Neural crest cell (in vitro differentiated cells): ENCODE data around the gene STK33. TPM values are rescaled to one million over a fixed set of nuclear protein-coding genes. Genes with fewer than 3 reads are reported as not detected.

Experiments used
- DNase-seq: peaks from one replicate; pipeline ENCODE4 v3.0.0; 2021; ENCODE audit warnings: low read depth, mixed read lengths, low spot score
- H3K27ac Mint-ChIP-seq: one replicate; pipeline ENCODE4 v1.8.0; 2021; ENCODE audit warnings: mild to moderate bottlenecking, mixed read lengths; ENCODE audit not compliant: unreplicated experiment
- H3K27me3 Mint-ChIP-seq: 2 replicates; pipeline ENCODE4 v1.8.0; 2021; ENCODE audit warnings: low read depth, mild to moderate bottlenecking, mixed read lengths
- H3K36me3 Mint-ChIP-seq: 2 replicates; pipeline ENCODE4 v1.8.0; 2021; ENCODE audit warnings: low read depth, mild to moderate bottlenecking, mixed read lengths
- H3K4me1 Mint-ChIP-seq: 2 replicates; pipeline ENCODE4 v1.8.0; 2021; ENCODE audit warnings: mixed read lengths
- H3K4me3 Mint-ChIP-seq: one replicate; pipeline ENCODE4 v1.8.0; 2021; ENCODE audit warnings: mild to moderate bottlenecking, mixed read lengths
- H3K9me3 Mint-ChIP-seq: 2 replicates; pipeline ENCODE4 v1.8.0; 2021; ENCODE audit warnings: mixed read lengths
- total RNA-seq: library from RNA; stranded (reverse); gene quantifications from 2 replicates; pipeline ENCODE4 v1.2.1, GENCODE V29; 2021
- TF ChIP-seq, protein P1 (sequence below): fragments of 200-600 bp; sonication (generic); conservative IDR thresholded peaks from 2 replicates; pipeline ENCODE4 v1.5.0; 2021; ENCODE audit warnings: antibody characterized with exemption, mild to moderate bottlenecking

STK33 gene
- total RNA-seq, 1 donor from 2014 or later = 17.3 TPM

DNA sequence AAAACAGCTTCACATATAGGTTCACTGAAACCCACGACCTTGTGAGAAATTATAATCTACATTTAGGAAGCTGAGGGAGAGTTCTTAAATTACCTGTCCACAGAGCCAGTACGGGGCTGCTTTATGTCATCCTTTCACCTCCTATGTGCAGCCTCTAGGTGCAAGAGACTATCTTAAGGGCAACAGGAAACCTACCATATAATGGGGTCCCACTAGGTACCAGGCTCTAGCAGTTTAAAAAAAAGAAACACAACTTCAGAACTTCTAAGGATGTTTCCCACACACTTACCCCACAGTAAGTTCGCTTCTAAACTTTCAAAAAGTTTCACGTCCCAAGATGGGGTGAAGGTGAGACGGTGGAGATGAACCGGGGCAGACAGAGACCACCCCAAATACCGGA, 573 bp downstream of the STK33 start:
- H3K36me3 Mint-ChIP-seq = peaks cover 4% of the 10 kb centered on the region
- TF ChIP-seq, protein P1, sequence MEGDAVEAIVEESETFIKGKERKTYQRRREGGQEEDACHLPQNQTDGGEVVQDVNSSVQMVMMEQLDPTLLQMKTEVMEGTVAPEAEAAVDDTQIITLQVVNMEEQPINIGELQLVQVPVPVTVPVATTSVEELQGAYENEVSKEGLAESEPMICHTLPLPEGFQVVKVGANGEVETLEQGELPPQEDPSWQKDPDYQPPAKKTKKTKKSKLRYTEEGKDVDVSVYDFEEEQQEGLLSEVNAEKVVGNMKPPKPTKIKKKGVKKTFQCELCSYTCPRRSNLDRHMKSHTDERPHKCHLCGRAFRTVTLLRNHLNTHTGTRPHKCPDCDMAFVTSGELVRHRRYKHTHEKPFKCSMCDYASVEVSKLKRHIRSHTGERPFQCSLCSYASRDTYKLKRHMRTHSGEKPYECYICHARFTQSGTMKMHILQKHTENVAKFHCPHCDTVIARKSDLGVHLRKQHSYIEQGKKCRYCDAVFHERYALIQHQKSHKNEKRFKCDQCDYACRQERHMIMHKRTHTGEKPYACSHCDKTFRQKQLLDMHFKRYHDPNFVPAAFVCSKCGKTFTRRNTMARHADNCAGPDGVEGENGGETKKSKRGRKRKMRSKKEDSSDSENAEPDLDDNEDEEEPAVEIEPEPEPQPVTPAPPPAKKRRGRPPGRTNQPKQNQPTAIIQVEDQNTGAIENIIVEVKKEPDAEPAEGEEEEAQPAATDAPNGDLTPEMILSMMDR = no peak
- no peaks in the 10 kb centered on the region for H3K9me3 Mint-ChIP-seq

DNA sequence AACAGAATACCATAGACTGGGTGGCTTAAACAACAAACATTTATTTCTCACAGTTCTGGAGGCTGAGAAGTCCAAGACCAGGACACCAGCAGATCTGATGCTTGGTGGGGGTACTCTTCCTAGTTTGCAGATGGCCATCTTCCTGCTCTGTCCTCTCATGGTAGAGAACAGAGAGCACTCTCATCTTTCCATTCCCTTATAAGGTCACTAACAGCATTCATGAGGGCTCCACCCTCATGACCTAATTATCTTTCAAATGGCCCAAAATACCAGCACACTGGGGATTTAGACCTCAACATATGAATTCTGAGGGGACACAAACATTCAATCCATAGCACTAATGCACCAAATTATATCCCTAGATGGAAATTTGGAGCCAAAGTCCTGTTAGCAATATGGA, 6.1 kb downstream of the STK33 start:
- no peak for DNase-seq
- no peaks in the 10 kb centered on the region for H3K27me3 Mint-ChIP-seq
- H3K27ac Mint-ChIP-seq = no peak overlapping the region
- peaks cover 4% of the 10 kb centered on the region for H3K36me3 Mint-ChIP-seq
- TF ChIP-seq, protein P1 = no peak
- H3K4me1 Mint-ChIP-seq = peaks cover 10% of the 10 kb centered on the region
- peaks cover 3% of the 10 kb centered on the region for H3K9me3 Mint-ChIP-seq
- H3K4me3 Mint-ChIP-seq = no peak overlapping the region

More for the DNA sequence above, 573 bp downstream of the STK33 start:
- no peak for DNase-seq
- peaks cover 17% of the 10 kb centered on the region for H3K4me1 Mint-ChIP-seq
- H3K27ac Mint-ChIP-seq = no peak overlapping the region
- peak overlapping the region; percentile 89 for H3K4me3 Mint-ChIP-seq
- H3K27me3 Mint-ChIP-seq = peaks cover 15% of the 10 kb centered on the region

DNA sequence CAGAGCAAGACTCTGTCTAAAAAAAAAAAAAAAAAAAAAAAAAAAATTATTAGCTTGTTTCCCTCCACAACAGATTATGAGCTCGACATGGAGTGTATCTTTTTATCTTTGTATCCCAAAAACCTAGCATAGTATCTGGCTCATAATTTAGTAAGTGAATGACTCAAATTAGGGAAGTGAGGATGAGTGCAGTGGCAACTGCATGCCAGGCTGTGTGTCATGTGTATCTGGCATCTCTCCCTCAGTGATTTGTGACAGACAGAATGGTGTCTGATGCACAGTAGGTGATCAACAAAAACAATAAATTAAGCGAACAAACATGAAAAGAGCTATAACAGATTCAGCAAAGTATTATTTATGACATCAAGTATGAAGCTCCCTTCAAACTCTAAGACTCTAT, 7.2 kb downstream of the STK33 start:
- DNase-seq = no peak
- Mint-ChIP-seq H3K27ac (no peak overlapping the region), H3K4me1 (peaks cover 7% of the 10 kb centered on the region), H3K27me3 (no peaks in the 10 kb centered on the region), H3K36me3 (peaks cover 4% of the 10 kb centered on the region), H3K9me3 (peaks cover 3% of the 10 kb centered on the region), H3K4me3 (no peak overlapping the region)
- TF ChIP-seq, protein P1 = no peak

DNA sequence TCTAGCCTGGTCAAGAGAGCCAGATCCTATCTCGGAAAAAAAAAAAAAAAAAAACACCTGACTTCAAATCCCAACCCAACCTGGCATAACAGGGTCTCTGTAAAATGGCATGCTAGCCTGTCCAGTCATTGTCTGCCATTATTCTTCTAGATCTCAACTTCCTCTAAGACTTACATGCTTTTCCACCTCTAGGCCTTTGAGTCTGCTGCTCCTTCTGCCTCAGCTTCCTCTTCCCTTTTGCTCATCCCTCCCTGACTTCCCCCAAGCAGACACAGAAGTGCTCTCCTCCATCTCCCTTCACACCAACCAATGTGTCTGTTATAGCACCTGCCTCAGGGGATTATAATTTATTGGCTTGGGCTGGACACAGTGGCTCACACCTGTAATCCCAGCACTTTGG, 7.8 kb downstream of the STK33 start:
- TF ChIP-seq, protein P1 = no peak
- Mint-ChIP-seq H3K36me3 (peaks cover 4% of the 10 kb centered on the region), H3K4me1 (peaks cover 7% of the 10 kb centered on the region), H3K9me3 (peaks cover 3% of the 10 kb centered on the region), H3K27ac (no peak overlapping the region), H3K4me3 (no peak overlapping the region), H3K27me3 (no peaks in the 10 kb centered on the region)
- no peak for DNase-seq

DNA sequence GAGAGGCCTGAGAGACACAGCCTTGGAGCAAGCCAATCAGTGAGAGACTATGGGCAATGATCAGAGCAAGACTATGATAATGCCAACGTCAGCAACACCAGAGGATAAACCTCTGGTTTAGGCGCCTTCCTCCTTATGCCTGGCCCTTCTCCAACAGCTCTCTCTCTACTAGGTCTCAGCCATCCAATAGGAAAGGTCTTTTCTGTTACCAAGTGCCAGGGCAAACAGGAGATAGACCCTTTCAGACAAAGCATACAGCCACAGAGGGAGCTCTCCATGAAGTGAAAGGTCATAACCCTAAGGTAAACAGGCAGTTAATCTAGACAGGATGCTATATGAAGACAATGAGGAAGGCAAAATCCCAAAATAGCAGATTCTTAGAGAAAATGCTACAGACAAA, 9.5 kb downstream of the STK33 start:
- peaks cover 11% of the 10 kb centered on the region for H3K36me3 Mint-ChIP-seq
- peaks cover 7% of the 10 kb centered on the region for H3K4me1 Mint-ChIP-seq
- TF ChIP-seq, protein P1 = no peak
- H3K27me3 Mint-ChIP-seq = no peaks in the 10 kb centered on the region
- no peak for DNase-seq
- no peak overlapping the region for H3K4me3 Mint-ChIP-seq
- peaks cover 5% of the 10 kb centered on the region for H3K9me3 Mint-ChIP-seq
- peak overlapping the region; percentile 79 for H3K27ac Mint-ChIP-seq

DNA sequence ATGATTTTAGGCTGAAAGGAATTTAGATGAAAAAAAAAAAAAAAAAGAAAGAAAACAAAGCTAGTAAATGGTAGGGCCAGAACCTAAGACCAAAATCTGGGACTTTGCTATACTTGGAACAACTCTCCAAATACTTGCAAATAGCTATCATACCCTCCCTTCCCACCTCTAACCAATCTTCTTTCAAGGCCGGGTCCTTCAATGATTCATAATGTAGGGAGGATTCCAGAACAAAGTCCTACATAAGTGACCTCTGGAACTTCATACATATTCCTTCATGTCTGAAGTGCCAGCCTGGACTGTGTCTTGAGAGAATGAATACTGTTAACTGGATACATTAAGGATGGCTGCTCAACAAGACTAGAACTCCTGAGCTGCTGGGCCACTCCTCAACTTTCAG, 9.9 kb downstream of the STK33 start:
- H3K4me3 Mint-ChIP-seq = no peak overlapping the region
- peaks cover 5% of the 10 kb centered on the region for H3K9me3 Mint-ChIP-seq
- no peaks in the 10 kb centered on the region for H3K27me3 Mint-ChIP-seq
- H3K36me3 Mint-ChIP-seq = peaks cover 10% of the 10 kb centered on the region
- TF ChIP-seq, protein P1 = no peak
- DNase-seq = no peak
- no peak overlapping the region for H3K27ac Mint-ChIP-seq
- H3K4me1 Mint-ChIP-seq = peaks cover 7% of the 10 kb centered on the region
